ENCODE measurements around the gene CSKMT.
"Not testable (repeated sequence)": the region's sequence is repeated elsewhere in the genome, so short reads cannot be mapped to it uniquely, and the experiment has no call there.

The CSKMT gene

GRCh38 chr11:62656796-62657429 is 8.2 kb upstream of the CSKMT start:
- no peak for DNase-seq

- DNase-seq, result peak; percentile 53
Observed at GRCh38 chr11:62664405-62665074, 572 bp upstream of the CSKMT start.

GRCh38 chr11:62665599-62666258 is 617 bp downstream of the CSKMT start:
- DNase-seq, result peak; percentile 71

GRCh38 chr11:62666259-62666926 is 1.3 kb downstream of the CSKMT start:
- no peak for DNase-seq

GRCh38 chr11:62667460-62667859 is 2.3 kb downstream of the CSKMT start:
- no peak for DNase-seq

GRCh38 chr11:62669420-62670161 is 4.5 kb downstream of the CSKMT start:
- no peak for DNase-seq

- no peak for DNase-seq
Observed at GRCh38 chr11:62671236-62671607, 6.1 kb downstream of the CSKMT start.

- DNase-seq, result peak; percentile 86
Observed at GRCh38 chr11:62671608-62672389, 6.7 kb downstream of the CSKMT start, which contains the start of the genes LBHD1 and UQCC3. Gene LBHD1 (minus strand): TSS chr11:62672267. CDS start chr11:62670031, 2,236 bp downstream. Gene UQCC3 (plus strand): TSS chr11:62671673. CDS start chr11:62671746, 73 bp downstream.

GRCh38 chr11:62673196-62673525 is 8.0 kb downstream of the CSKMT start:
- no peak for DNase-seq

- DNase-seq, result not testable (repeated sequence)
Observed at GRCh38 chr11:62675415-62675814, 10.3 kb downstream of the CSKMT start.

GRCh38 chr11:62676698-62677097 is 11.6 kb downstream of the CSKMT start:
- no peak for DNase-seq

GRCh38 chr11:62677156-62677555 is 12.0 kb downstream of the CSKMT start:
- DNase-seq, result no peak

GRCh38 chr11:62677714-62678113 is 12.6 kb downstream of the CSKMT start:
- no peak for DNase-seq

GRCh38 chr11:62678433-62678769 is 13.3 kb downstream of the CSKMT start:
- no peak for DNase-seq

GRCh38 chr11:62678770-62679696 is 13.9 kb downstream of the CSKMT start, which contains the start of gene UBXN1:
Gene UBXN1 (minus strand): TSS chr11:62679073. CDS start chr11:62678923, 150 bp downstream.
- DNase-seq, result peak; percentile 88

GRCh38 chr11:62680825-62681240 is 15.7 kb downstream of the CSKMT start:
- peak; percentile 33 for DNase-seq

GRCh38 chr11:62682518-62682917 is 17.4 kb downstream of the CSKMT start:
- no peak for DNase-seq

- DNase-seq, result no peak
Observed at GRCh38 chr11:62687508-62688396, 22.6 kb downstream of the CSKMT start.

- no peak for DNase-seq
Observed at GRCh38 chr11:62688491-62688890, 23.4 kb downstream of the CSKMT start.
